Tibial nerve (tissue), 3 donors: ENCODE data around the gene BTBD9.

Source experiments
- POLR2A ChIP-seq, 2 donors: fragments of 450-650 bp; IDR thresholded peaks; one replicate each; pipeline ENCODE4 v1.6.1; 2017; ENCODE audit warnings: antibody characterized with exemption in 2 of 2, mild to moderate bottlenecking in 2 of 2, moderate library complexity in 2 of 2
- TF ChIP-seq, protein P1 (sequence below), 5 experiments: fragments of 200-600 bp in 3 of 5; fragments of 450-650 bp in 2 of 5; sonication (generic) in 3 of 5; IDR thresholded peaks; one replicate each; pipeline ENCODE4 v1.5.1; 2016 to 2019; ENCODE audit warnings: antibody characterized with exemption in 5 of 5, mild to moderate bottlenecking in 3 of 5, moderate library complexity in 2 of 5

DNA sequence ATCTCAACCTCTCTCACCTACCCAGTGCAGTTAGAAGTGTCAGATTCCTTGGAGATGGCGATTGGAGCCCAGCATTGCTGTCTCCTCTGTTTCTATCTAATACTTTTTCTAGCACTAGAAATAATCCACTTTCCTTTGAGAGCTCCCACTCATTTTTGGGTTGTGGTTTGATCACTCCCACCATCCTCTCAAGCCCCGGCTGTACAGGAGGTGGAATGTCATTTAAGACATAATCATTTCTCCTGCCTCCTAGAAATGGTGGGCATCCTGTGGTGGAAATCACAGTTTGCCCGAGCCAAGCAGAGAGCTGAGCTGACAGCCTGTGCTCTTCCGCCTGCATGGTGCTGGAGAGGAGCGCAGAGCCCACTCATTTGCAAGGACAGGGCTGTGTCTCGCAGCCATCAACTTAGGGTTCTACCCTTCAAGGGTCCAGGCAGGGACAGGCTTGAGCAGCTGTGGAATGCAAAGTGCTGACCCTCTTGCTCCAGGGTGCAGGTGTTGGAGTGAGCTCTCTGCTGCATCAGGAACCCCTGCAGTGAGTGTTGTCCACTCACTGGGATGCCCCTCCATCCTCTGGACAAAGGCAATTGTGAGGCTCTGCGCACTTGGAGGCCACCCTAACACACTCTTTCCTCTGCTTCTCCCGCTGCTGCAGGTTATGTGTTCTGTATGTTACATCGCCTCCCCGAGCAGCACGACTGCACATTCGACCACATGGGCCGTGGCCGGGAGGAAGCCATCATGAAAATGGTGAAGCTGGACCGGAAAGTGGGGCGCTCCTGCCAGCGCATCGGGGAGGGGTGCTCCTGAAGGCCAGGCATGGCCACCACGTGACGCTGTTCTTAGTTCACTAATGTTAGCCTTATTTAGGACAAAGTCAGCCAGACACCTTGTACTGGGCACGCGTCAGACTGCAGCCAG is 487.9 kb downstream of the BTBD9 start:
- TF ChIP-seq, protein P1, sequence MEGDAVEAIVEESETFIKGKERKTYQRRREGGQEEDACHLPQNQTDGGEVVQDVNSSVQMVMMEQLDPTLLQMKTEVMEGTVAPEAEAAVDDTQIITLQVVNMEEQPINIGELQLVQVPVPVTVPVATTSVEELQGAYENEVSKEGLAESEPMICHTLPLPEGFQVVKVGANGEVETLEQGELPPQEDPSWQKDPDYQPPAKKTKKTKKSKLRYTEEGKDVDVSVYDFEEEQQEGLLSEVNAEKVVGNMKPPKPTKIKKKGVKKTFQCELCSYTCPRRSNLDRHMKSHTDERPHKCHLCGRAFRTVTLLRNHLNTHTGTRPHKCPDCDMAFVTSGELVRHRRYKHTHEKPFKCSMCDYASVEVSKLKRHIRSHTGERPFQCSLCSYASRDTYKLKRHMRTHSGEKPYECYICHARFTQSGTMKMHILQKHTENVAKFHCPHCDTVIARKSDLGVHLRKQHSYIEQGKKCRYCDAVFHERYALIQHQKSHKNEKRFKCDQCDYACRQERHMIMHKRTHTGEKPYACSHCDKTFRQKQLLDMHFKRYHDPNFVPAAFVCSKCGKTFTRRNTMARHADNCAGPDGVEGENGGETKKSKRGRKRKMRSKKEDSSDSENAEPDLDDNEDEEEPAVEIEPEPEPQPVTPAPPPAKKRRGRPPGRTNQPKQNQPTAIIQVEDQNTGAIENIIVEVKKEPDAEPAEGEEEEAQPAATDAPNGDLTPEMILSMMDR (IDR thresholded peaks at IDR 0.05) = no peak
- TF ChIP-seq POLR2A (IDR thresholded peaks at IDR 0.05) = no peak
